GM19452 (cell line): ENCODE measurements around the gene ARL8B.

Experiments used
- ATAC-seq: cut with Tn5 transposase; IDR thresholded peaks from one replicate; pipeline ENCODE4 v1.9.1; 2021; ENCODE audit not compliant: unreplicated experiment

The ARL8B gene

GRCh38 chr3:5186089-5186857 is 64.2 kb downstream of the ARL8B start:
- ATAC-seq: peak; percentile 10

GRCh38 chr3:5186858-5187155 is 64.7 kb downstream of the ARL8B start:
- no peak for ATAC-seq

GRCh38 chr3:5187156-5187919 is 65.2 kb downstream of the ARL8B start, which contains the start of gene EDEM1:
Gene EDEM1 (plus strand): TSS chr3:5187707. CDS start chr3:5187806, 99 bp downstream.
- peak; percentile 82 for ATAC-seq

- peak; percentile 21 for ATAC-seq
Observed at GRCh38 chr3:5187920-5188418, 65.9 kb downstream of the ARL8B start.

GRCh38 chr3:5188419-5189221 is 66.5 kb downstream of the ARL8B start:
- ATAC-seq: no peak

GRCh38 chr3:5190147-5190791 is 68.2 kb downstream of the ARL8B start:
- ATAC-seq: no peak

GRCh38 chr3:5191555-5192304 is 69.6 kb downstream of the ARL8B start:
- no peak for ATAC-seq

- no peak for ATAC-seq
Observed at GRCh38 chr3:5192571-5193365, 70.7 kb downstream of the ARL8B start.

- ATAC-seq: no peak
Observed at GRCh38 chr3:5194341-5194740, 72.2 kb downstream of the ARL8B start.

- ATAC-seq: peak; percentile 43
Observed at GRCh38 chr3:5194801-5195509, 72.9 kb downstream of the ARL8B start.

- ATAC-seq: no peak
Observed at GRCh38 chr3:5195605-5196004, 73.5 kb downstream of the ARL8B start.

- no peak for ATAC-seq
Observed at GRCh38 chr3:5197022-5197421, 74.9 kb downstream of the ARL8B start.

- peak; percentile 68 for ATAC-seq
Observed at GRCh38 chr3:5197470-5198312, 75.6 kb downstream of the ARL8B start.

- ATAC-seq: no peak
Observed at GRCh38 chr3:5198313-5198677, 76.2 kb downstream of the ARL8B start.

- ATAC-seq: peak; percentile 20
Observed at GRCh38 chr3:5198986-5199731, 77.1 kb downstream of the ARL8B start.

GRCh38 chr3:5201536-5201935 is 79.4 kb downstream of the ARL8B start:
- no peak for ATAC-seq

GRCh38 chr3:5202222-5202621 is 80.1 kb downstream of the ARL8B start:
- no peak for ATAC-seq
